IMR-90 (cell line): ENCODE data around the gene GALNT7. TPM values are rescaled to one million over a fixed set of nuclear protein-coding genes. Genes with fewer than 3 reads are reported as not detected.
A peak's percentile ranks its signal among the peaks of the same experiment; 100 is the strongest.
"Not testable (repeated sequence)": the region's sequence is repeated elsewhere in the genome, so short reads cannot be mapped to it uniquely, and the experiment has no call there.

Source experiments
- ATAC-seq: fragments of 200-7000 bp; cut with Tn5 transposase; 2 replicates; pipeline ENCODE4 v1.9.1; 2020; ENCODE audit warnings: low read depth, mild to moderate bottlenecking, moderate library complexity
- BruUV-seq: library from RNA; stranded (reverse); fragments of 400-500 nt; replicated peaks from 2 replicates; lab custom pipeline; 2021; lab: Mats Ljungman, UMichigan
- CTCF ChIA-PET: fragments of 300-600 bp; formaldehyde crosslinking; extraction: SDS; loops from one replicate; lab custom pipeline; 2021; ENCODE audit warnings: antibody characterized with exemption; lab: Yijun Ruan, JAX
- POLR2A ChIA-PET: fragments of 300-600 bp; sonication (Branson Sonifier 250); formaldehyde crosslinking; loops from one replicate; lab custom pipeline; 2022; ENCODE audit warnings: antibody characterized with exemption; ENCODE audit not compliant: unreplicated experiment; lab: Charles Lee
- DNase-seq: peaks from one replicate; pipeline ENCODE4 v3.0.0; 2013
- H2AFZ ChIP-seq: replicated peaks from 2 replicates; pipeline ENCODE3; 2013; ENCODE audit warnings: low read length, mild to moderate bottlenecking; ENCODE audit not compliant: poor library complexity
- H2AK5ac ChIP-seq: 2 replicates; pipeline ENCODE4 v1.6.1; 2013; ENCODE audit warnings: low read depth, low read length, inconsistent platforms
- H2AK9ac ChIP-seq: replicated peaks from 2 replicates; pipeline ENCODE3; 2013; ENCODE audit warnings: mild to moderate bottlenecking, low read depth, low read length, moderate library complexity; ENCODE audit not compliant: poor library complexity
- H2BK120ac ChIP-seq: 2 replicates; pipeline ENCODE4 v1.6.1; 2013; ENCODE audit warnings: low read depth, low read length, inconsistent platforms
- H2BK15ac ChIP-seq: 3 replicates; pipeline ENCODE4 v1.6.1; 2013; ENCODE audit warnings: low read depth, low read length, inconsistent platforms
- H2BK20ac ChIP-seq: 2 replicates; pipeline ENCODE4 v1.6.1; 2013; ENCODE audit warnings: low read depth, mild to moderate bottlenecking, inconsistent platforms, low read length, moderate library complexity
- H2BK5ac ChIP-seq: 2 replicates; pipeline ENCODE4 v1.6.1; 2013; ENCODE audit warnings: mild to moderate bottlenecking, low read depth, low read length, inconsistent platforms; ENCODE audit not compliant: poor library complexity, severe bottlenecking
- H3K14ac ChIP-seq: replicated peaks from 2 replicates; pipeline ENCODE4 v1.6.1; 2013; ENCODE audit warnings: low read depth, low read length, inconsistent platforms
- H3K18ac ChIP-seq: 2 replicates; pipeline ENCODE4 v1.6.1; 2013; ENCODE audit warnings: low read depth, low read length, control low read depth
- H3K23ac ChIP-seq: 2 replicates; pipeline ENCODE4 v1.6.1; 2013; ENCODE audit warnings: low read depth, low read length, inconsistent platforms
- H3K27ac ChIP-seq: 2 replicates; pipeline ENCODE4 v1.5.1; 2013; ENCODE audit warnings: mild to moderate bottlenecking, control low read depth, low read length; ENCODE audit not compliant: insufficient read depth
- H3K27me3 ChIP-seq: 2 replicates; pipeline ENCODE4 v1.6.1; 2013; ENCODE audit warnings: low read length; ENCODE audit not compliant: control insufficient read depth, insufficient read depth
- H3K36me3 ChIP-seq: 2 replicates; pipeline ENCODE4 v1.6.1; 2013; ENCODE audit warnings: low read length, mixed read lengths; ENCODE audit not compliant: control insufficient read depth, insufficient read depth
- H3K4ac ChIP-seq: 2 replicates; pipeline ENCODE4 v1.6.1; 2013; ENCODE audit warnings: low read depth, low read length, inconsistent platforms
- H3K4me1 ChIP-seq: 2 replicates; pipeline ENCODE4 v1.6.1; 2013; ENCODE audit warnings: low read length, mixed read lengths; ENCODE audit not compliant: control insufficient read depth, insufficient read depth
- H3K4me2 ChIP-seq: 2 replicates; pipeline ENCODE4 v1.6.1; 2013; ENCODE audit warnings: low read depth, mild to moderate bottlenecking, control low read depth, low read length, moderate library complexity
- H3K4me3 ChIP-seq: 2 replicates; pipeline ENCODE4 v1.5.1; 2013; ENCODE audit warnings: low read depth, mild to moderate bottlenecking, control low read depth, low read length, moderate library complexity; ENCODE audit not compliant: insufficient read depth
- H3K56ac ChIP-seq: 2 replicates; pipeline ENCODE4 v1.6.1; 2013; ENCODE audit warnings: low read length, inconsistent platforms; ENCODE audit not compliant: insufficient read depth; ENCODE audit errors: extremely low read depth
- H3K79me1 ChIP-seq, 2 experiments: 2 replicates each; pipeline ENCODE4 v1.6.1; 2013; ENCODE audit warnings: low read length in 2 of 2, inconsistent platforms in 1 of 2, low read depth in 1 of 2
- H3K9ac ChIP-seq: 2 replicates; pipeline ENCODE4 v1.6.1; 2013; ENCODE audit warnings: low read depth, low read length, control low read depth
- H3K9me1 ChIP-seq: 2 replicates; pipeline ENCODE4 v1.6.1; 2013; ENCODE audit warnings: low read length, inconsistent platforms; ENCODE audit not compliant: insufficient read depth
- H3K9me3 ChIP-seq: 2 replicates; pipeline ENCODE4 v1.6.1; 2013; ENCODE audit warnings: low read length; ENCODE audit not compliant: control insufficient read depth, insufficient read depth
- H4K20me1 ChIP-seq: 2 replicates; pipeline ENCODE4 v1.6.1; 2013; ENCODE audit warnings: low read length, inconsistent platforms; ENCODE audit not compliant: insufficient read depth
- H4K5ac ChIP-seq: 2 replicates; pipeline ENCODE4 v1.6.1; 2013; ENCODE audit warnings: mild to moderate bottlenecking, low read depth, low read length, control low read depth
- H4K8ac ChIP-seq, 2 experiments: 2 replicates each; pipeline ENCODE4 v1.6.1; 2013; ENCODE audit warnings: low read depth in 2 of 2, low read length in 2 of 2, control low read depth in 1 of 2, inconsistent platforms in 1 of 2
- H4K91ac ChIP-seq: 2 replicates; pipeline ENCODE4 v1.6.1; 2013; ENCODE audit warnings: low read depth, low read length, inconsistent platforms; ENCODE audit not compliant: insufficient read depth
- CEBPB ChIP-seq: IDR thresholded peaks from 2 replicates; pipeline ENCODE4 v1.6.1; 2012; ENCODE audit warnings: low read depth, low read length, improper control_type of control experiment
- FOS ChIP-seq: fragments of 150-350 bp; IDR thresholded peaks from 2 replicates; pipeline ENCODE4 v1.6.1; 2016; ENCODE audit warnings: low read depth, low read length
- POLR2A ChIP-seq: IDR thresholded peaks from 2 replicates; pipeline ENCODE4 v1.6.1; 2012; ENCODE audit warnings: mild to moderate bottlenecking, low read depth, low read length
- RAD21 ChIP-seq: IDR thresholded peaks from 2 replicates; pipeline ENCODE4 v1.6.1; 2012; ENCODE audit warnings: low read length, improper control_type of control experiment
- WGBS, 2 experiments: methylation state at CpG; one replicate each; pipeline versions ENCODE4 v1.1.5 to v1.1.7; 2013; ENCODE audit warnings: missing lambda C conversion rate in 2 of 2; ENCODE audit not compliant: insufficient read length in 1 of 2; ENCODE audit errors: extremely low coverage in 2 of 2; 5-methylcytosine and 5-hydroxymethylcytosine counted together
- dilution Hi-C: fragments of 300-500 bp; cut with HindIII; formaldehyde crosslinking; loops from one replicate; pipeline ENCODE4 v1.14.3; 2018; ENCODE audit warnings: low sequenced_read_pairs; ENCODE audit not compliant: unreplicated experiment
- in situ Hi-C: fragments of 300-500 bp; cut with MboI; formaldehyde crosslinking; loops from 3 replicates; pipeline ENCODE4 v1.14.3; 2019; ENCODE audit warnings: low sequenced_read_pairs, inconsistent platforms, mixed read lengths
- intact Hi-C: fragments of 100-400 bp; cut with micrococcal nuclease; formaldehyde crosslinking; loops from 2 replicates; pipeline ENCODE4 v1.10.0; 2022
- polyA plus RNA-seq, 3 experiments: library from polyadenylated mRNA; depleted of rRNA; stranded (reverse); fragments of >200 nt; gene quantifications; 2 replicates each; pipeline ENCODE4 v1.2.3, GENCODE V29; 2012; ENCODE audit warnings: low replicate concordance in 1 of 3
- total RNA-seq: library from RNA; depleted of rRNA; stranded (reverse); fragments of >200 nt; gene quantifications from 2 replicates; pipeline ENCODE4 v1.2.3, GENCODE V29; 2012
- TF ChIP-seq, protein P1 (sequence below): fragments of 150-350 bp; IDR thresholded peaks from 2 replicates; pipeline ENCODE4 v1.6.1; 2017; ENCODE audit warnings: mild to moderate bottlenecking, antibody characterized with exemption, low read length, low read depth
- TF ChIP-seq, protein P2 (sequence below): fragments of 150-350 bp; IDR thresholded peaks from 2 replicates; pipeline ENCODE4 v1.6.1; 2016; ENCODE audit warnings: low read depth, mild to moderate bottlenecking, low read length, moderate library complexity, borderline replicate concordance

The GALNT7 gene
- total and polyA plus RNA-seq, 2 of the 4 experiments (the other 2 are of a cell fraction), result 19.1 to 31.2 TPM

DNA sequence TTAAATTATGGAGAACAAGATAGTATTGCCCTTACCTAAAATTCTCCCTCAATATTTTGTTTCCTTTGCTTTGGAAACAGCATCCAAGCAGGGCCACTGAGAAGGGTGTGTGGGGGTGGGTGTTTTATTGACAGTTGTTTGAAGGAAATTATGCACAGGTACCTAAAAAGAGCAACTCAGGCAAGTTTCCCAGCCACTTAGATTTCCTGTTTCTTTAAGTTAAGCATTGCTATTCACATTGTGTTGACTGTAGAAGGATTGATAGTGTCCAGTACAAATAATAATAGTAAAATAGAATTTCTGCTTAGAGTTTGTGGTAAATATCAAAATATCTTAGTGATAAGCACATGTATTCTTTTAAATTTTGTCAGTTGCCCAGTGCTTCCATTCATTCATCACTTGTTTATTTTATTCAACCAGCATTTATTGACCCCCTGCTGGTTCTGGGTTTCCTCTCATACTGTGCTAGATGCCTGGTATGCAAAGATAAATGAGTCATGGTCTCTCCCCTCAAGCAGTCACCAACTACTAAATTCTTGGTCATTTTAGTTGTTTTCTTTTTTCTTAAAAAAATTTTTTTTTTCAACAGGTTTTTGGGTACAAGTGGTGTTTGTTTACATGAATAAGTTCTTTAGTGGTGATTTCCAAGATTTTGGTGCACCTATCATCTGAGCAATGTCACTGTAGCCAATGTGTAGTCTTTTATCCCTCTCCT lies 50.0 kb downstream of the GALNT7 start:
- POLR2A ChIA-PET, result no interaction called here
- no peak overlapping the region for H3K18ac ChIP-seq
- H4K20me1 ChIP-seq, result no peaks in the 10 kb centered on the region
- H4K91ac ChIP-seq, result peak overlapping the region; percentile 6; the same call in 1 of the 2 replicates
- H3K9me1 ChIP-seq, result no peaks in the 10 kb centered on the region
- H3K9me3 ChIP-seq, result no peaks in the 10 kb centered on the region
- no peak overlapping the region for H2AK9ac ChIP-seq
- peaks cover 0 to 9% of the 10 kb centered on the region in 2 experiments; a peak in 3 of 4 replicates for H3K79me1 ChIP-seq
- no peak overlapping the region for H3K27ac ChIP-seq
- no peaks in the 10 kb centered on the region for H3K27me3 ChIP-seq
- no peak overlapping the region for H2BK5ac ChIP-seq
- CTCF ChIA-PET, result no interaction called here
- peak overlapping the region; percentile 24 for H2BK120ac ChIP-seq
- no peak overlapping the region for H3K23ac ChIP-seq
- dilution Hi-C loops, result no loop called here
- peak overlapping the region; percentile 13; the same call in 1 of the 2 replicates for H3K4me2 ChIP-seq
- in situ Hi-C loops, result no loop called here
- BruUV-seq, result no TSS peak
- H4K5ac ChIP-seq, result no peak overlapping the region
- H3K9ac ChIP-seq, result no peak overlapping the region
- peak overlapping the region; percentile 59; the same call in 1 of the 2 replicates for H2BK20ac ChIP-seq
- no peaks in the 10 kb centered on the region for H3K36me3 ChIP-seq
- TF ChIP-seq POLR2A (no peak), CEBPB (no peak), FOS (peak; percentile 42), RAD21 (no peak)
- TF ChIP-seq, protein P1, sequence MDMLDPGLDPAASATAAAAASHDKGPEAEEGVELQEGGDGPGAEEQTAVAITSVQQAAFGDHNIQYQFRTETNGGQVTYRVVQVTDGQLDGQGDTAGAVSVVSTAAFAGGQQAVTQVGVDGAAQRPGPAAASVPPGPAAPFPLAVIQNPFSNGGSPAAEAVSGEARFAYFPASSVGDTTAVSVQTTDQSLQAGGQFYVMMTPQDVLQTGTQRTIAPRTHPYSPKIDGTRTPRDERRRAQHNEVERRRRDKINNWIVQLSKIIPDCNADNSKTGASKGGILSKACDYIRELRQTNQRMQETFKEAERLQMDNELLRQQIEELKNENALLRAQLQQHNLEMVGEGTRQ, result no peak
- TF ChIP-seq, protein P2, sequence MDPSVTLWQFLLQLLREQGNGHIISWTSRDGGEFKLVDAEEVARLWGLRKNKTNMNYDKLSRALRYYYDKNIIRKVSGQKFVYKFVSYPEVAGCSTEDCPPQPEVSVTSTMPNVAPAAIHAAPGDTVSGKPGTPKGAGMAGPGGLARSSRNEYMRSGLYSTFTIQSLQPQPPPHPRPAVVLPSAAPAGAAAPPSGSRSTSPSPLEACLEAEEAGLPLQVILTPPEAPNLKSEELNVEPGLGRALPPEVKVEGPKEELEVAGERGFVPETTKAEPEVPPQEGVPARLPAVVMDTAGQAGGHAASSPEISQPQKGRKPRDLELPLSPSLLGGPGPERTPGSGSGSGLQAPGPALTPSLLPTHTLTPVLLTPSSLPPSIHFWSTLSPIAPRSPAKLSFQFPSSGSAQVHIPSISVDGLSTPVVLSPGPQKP, result no peak
- no peak overlapping the region; the same call in 1 of the 2 replicates for H3K4ac ChIP-seq
- no peak overlapping the region for H3K4me3 ChIP-seq
- intact Hi-C loops, result loop anchor here (5.0 kb wide), 1 partner anchor 34 kb away; no protein-coding TSS in a partner anchor
- no peak overlapping the region for H4K8ac ChIP-seq
- H3K4me1 ChIP-seq, result peaks cover 4% of the 10 kb centered on the region
- DNase-seq (peak; percentile 73), ATAC-seq (peak; percentile 78)
- H3K14ac ChIP-seq, result 0 out of 2 replicates have a peak overlapping the region, but pooled peaks have one; percentile 12
- H2BK15ac ChIP-seq, result no peak overlapping the region
- no peak overlapping the region for H2AK5ac ChIP-seq
- no peak overlapping the region for H2AFZ ChIP-seq
- no peak overlapping the region; the same call in 1 of the 2 replicates for H3K56ac ChIP-seq

DNA sequence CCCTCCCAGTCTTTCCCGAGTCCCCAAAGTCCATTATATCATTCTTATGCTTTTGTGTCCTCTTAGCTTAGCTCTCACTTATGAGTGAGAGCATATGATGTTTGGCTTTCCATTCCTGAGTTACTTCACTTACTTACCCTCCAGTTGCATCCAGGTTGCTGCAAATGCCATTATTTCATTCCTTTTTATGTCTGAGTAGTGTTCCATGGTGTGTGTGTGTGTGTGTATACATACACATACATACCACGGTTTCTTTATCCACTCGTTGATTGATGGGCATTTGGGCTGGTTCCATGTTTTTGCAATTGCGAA lies 50.5 kb downstream of the GALNT7 start:
- H2AK5ac ChIP-seq, H3K4me2 ChIP-seq, H4K20me1 ChIP-seq, H3K27ac ChIP-seq, DNase-seq, H3K9me1 ChIP-seq, H3K36me3 ChIP-seq, H3K14ac ChIP-seq, H3K4ac ChIP-seq, H2AK9ac ChIP-seq, H3K18ac ChIP-seq, H3K56ac ChIP-seq, H2BK120ac ChIP-seq, dilution Hi-C loops, H2BK5ac ChIP-seq, CTCF ChIA-PET, H4K8ac ChIP-seq, H3K4me3 ChIP-seq, H3K9ac ChIP-seq, H4K5ac ChIP-seq, H3K23ac ChIP-seq, H2BK15ac ChIP-seq, BruUV-seq, H3K27me3 ChIP-seq, in situ Hi-C loops, H3K9me3 ChIP-seq, H2AFZ ChIP-seq, H3K79me1 ChIP-seq, H3K4me1 ChIP-seq, POLR2A ChIA-PET: not testable (repeated sequence)
- intact Hi-C loops, result loop anchor here (5.0 kb wide), 1 partner anchor 33 kb away; no protein-coding TSS in a partner anchor
- Histone ChIP-seq H2BK20ac (peak overlapping the region; percentile 4; the same call in 1 of the 2 replicates), H4K91ac (peak overlapping the region; percentile 6; the same call in 1 of the 2 replicates)
- peak; percentile 25; the same call in 1 of the 2 replicates for ATAC-seq
- no CpG with 5 or more reads among the region's 4 CpGs for WGBS, 2 experiments
